Astrocyte of the cerebellum (primary cell): ENCODE results near the gene SEPHS2.

Experiments
- DNase-seq: peaks from one replicate; pipeline ENCODE4 v3.0.0-alpha.2; 2011; ENCODE audit warnings: low read depth
- H3K4me3 ChIP-seq: 2 replicates; pipeline ENCODE4 v1.5.1; 2011; ENCODE audit warnings: mild to moderate bottlenecking, low read depth, low read length, moderate library complexity
- in situ Hi-C: cut with HindIII; loops from 2 replicates; pipeline ENCODE4 v1.10.0; 2017; ENCODE audit warnings: low sequenced_read_pairs
- TF ChIP-seq, protein P1 (sequence below): IDR thresholded peaks from 2 replicates; pipeline ENCODE4 v1.5.1; 2012; ENCODE audit warnings: low read length, low read depth, moderate library complexity, mild to moderate bottlenecking; ENCODE audit errors: missing control alignments

Gene SEPHS2

DNA sequence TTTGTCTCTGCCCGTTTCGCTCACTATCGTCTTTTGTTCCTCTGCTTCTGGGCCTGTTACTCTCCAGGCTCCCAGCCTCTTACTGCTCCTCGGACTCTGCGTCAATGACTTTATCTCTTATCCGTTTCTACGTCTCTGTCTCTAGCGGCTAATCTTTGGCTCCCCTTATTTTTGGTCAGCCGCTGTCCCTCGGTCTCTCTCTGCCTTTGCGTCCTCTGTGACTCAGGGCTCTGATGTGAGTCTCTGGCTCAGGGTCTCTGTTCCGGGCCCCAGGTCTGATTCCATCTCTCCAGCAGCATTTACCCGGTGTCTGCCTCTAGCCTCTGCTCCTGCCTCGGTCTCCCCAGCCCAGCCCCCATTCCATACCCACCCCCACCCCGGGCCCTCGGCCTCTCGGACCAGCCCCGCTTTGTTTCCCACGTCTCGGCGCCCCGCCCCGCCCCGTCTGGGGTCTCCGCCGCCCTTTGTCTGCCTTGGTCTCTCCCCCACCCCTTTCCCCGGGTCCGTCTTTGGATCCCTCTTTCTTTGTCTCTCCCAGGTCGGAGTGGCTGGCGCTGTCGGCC is 51.0 kb downstream of the SEPHS2 start:
- DNase-seq, result no peak
- TF ChIP-seq, protein P1, sequence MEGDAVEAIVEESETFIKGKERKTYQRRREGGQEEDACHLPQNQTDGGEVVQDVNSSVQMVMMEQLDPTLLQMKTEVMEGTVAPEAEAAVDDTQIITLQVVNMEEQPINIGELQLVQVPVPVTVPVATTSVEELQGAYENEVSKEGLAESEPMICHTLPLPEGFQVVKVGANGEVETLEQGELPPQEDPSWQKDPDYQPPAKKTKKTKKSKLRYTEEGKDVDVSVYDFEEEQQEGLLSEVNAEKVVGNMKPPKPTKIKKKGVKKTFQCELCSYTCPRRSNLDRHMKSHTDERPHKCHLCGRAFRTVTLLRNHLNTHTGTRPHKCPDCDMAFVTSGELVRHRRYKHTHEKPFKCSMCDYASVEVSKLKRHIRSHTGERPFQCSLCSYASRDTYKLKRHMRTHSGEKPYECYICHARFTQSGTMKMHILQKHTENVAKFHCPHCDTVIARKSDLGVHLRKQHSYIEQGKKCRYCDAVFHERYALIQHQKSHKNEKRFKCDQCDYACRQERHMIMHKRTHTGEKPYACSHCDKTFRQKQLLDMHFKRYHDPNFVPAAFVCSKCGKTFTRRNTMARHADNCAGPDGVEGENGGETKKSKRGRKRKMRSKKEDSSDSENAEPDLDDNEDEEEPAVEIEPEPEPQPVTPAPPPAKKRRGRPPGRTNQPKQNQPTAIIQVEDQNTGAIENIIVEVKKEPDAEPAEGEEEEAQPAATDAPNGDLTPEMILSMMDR, result no peak
- in situ Hi-C loops, result loop anchor here (10.0 kb wide), 1 partner anchor 320 kb away; the partner anchor contains the start of gene PPP4C
- peak overlapping the region; percentile 70 for H3K4me3 ChIP-seq
